Measurements from ENCODE around the gene LIN37.
"Not testable (repeated sequence)": the region's sequence is repeated elsewhere in the genome, so short reads cannot be mapped to it uniquely, and the experiment has no call there.

The LIN37 gene

DNA sequence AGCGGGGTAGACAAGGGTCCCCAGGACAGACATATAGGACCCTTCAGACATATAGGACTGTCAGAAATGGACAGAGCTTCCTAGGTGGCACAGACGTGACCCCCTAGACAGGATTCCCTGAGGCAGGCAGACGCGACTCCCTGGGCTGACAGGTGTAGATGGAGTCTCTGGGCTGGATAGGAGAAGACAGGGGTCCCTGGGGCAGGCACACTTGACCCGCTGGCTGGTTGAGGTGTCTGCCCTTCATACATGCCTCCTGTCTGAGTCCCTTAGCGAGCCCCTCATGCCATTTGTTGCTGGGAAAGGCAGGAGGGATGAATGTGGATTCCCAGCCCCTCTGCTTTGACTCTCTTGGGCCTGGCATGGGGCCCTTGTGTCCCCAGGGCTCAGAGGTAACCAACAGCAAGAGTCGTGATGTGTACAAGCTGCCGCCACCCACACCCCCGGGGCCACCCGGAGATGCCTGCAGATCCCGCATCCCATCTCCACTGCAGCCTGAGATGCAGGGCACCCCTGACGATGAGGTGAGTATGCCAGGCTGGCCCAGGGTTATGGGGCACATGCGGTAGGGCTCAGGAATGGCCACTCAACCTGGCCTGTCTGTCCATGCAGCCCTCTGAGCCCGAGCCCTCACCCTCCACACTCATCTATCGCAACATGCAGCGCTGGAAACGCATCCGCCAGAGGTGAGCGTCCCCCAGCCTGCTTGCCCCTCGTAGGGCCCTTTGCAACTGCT, 5.4 kb downstream of the LIN37 start:
- DNase-seq (ENCODE audit: low spot score) = no peak

DNA sequence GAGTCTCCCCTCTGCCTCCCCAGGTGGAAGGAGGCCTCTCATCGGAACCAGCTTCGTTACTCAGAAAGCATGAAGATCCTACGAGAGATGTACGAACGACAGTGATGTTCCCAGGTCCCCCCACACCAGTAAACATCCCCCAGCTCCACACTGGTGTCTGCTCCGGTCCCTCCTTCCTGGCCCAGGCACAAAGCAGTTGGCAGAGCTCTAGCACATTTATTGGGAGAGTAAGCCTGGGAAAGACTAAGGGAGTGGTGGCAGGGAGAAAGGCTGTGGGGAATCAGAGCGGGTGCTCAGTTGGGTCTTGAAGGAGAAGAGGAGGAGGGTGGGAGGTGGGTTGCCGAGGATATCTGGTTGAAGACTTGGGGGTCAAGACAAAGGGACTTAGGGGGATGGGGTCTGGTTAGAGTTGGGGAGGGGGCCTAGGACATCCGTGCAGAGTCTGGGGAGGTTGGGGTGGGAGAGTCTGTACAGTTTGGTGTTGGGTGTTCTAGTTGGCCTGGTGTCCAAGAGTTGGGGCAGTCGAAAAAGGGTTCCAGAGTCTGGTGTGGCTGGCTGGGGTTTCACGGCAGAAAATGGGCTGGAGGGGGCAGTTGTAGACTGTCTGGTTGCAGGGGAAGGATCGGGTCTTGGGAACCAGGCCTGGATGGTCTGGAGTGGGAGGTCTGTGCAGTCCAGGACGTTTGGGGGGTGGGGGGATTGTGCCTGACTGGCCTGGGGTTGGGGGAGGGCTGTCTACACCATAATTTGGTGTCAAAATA, 6.2 kb downstream of the LIN37 start:
- DNase-seq (ENCODE audit: low spot score) = no peak

GRCh38 chr19:35755131-35755549, 6.8 kb downstream of the LIN37 start:
- DNase-seq (ENCODE audit: low spot score) = no peak

GRCh38 chr19:35755550-35756376, 7.4 kb downstream of the LIN37 start:
- DNase-seq (ENCODE audit: low spot score) = no peak

- DNase-seq (ENCODE audit: low spot score) = no peak
Measured at GRCh38 chr19:35756377-35757230, 8.2 kb downstream of the LIN37 start, which contains the start of gene HSPB6. TSS of gene HSPB6 (minus strand) at chr19:35757029. CDS start at chr19:35757008, 21 bp downstream.

- DNase-seq (ENCODE audit: low spot score) = no peak
Measured at GRCh38 chr19:35757231-35757748, 8.9 kb downstream of the LIN37 start.

DNA sequence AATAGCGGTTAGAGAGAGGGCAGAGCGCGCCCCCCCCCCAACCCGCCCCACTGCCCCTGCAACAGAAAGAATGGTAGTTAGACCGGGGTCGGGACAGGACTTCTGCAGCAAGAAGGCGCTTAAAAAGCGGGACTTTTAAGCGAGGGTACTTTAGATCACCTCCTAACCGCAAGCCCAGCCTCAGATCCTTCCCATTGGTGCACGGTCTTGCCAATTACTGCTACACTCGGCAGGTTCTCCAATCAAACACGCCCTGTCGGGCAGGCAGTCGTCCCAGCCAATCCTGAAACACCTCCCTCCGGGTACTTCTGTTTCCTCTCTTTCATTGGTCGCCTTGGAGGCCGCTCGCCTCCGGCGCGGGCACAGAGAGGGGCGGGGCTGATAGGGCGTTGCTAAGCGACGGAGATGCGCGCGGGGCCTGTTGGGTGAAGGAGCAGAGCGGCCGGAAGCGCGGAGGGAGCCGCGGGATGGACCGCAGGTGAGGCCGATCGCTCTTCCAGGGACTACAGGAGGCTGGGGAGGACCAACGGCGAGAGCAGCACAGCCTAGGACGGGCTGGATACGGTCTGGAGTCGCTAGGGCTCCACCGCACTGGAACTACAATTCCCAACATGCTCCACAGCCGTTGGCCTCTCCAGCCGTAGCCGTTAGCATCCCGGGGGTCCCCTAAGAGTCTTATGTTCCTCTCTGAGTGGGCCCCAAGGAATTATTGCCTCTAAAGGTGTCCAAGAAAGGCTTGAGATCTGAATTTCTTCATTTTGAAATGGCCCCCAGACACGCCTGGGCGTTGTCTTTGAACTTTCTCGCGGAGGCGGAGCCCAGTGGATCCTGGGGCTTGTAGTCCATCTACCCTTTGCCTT, 9.6 kb downstream of the LIN37 start, which contains the start of gene PROSER3:
TSS of gene PROSER3 (plus strand) at position 428 of the 860 bp plus-strand sequence. CDS start at position 468, 40 bp downstream.
- peak; percentile 99 for DNase-seq (ENCODE audit: low spot score)

- no peak for DNase-seq (ENCODE audit: low spot score)
Measured at GRCh38 chr19:35759697-35760096, 11.3 kb downstream of the LIN37 start.

DNA sequence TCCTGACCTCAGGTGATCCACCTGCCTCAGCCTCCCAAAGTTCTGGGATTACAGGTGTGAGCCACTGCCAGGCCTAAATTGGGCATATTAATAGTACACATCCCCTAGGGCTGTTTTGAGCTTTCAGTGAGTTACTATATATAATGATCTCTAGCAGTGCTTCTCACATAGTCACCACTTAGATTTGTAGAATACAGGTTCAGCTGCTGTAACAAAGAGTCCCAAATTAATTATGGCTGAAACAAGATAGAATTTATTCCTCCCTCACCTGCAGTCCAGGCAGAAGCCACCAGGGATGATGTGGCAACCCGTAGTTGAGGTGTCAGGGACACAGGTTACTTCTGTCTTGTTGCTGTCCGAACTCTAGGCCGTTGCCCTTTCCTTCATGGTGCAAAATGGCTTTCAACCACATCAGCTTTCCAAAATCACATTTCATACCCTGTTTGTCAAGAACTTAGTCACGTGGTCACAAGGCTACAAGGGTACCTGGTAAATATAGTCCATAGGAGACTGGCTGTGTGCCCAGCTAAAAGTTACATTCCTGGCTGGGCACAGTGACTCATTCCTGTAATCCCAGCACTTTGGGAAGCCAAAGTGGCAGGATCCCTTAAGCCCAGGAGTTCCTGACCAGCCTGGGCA, 12.5 kb downstream of the LIN37 start:
- DNase-seq (ENCODE audit: low spot score) = no peak

GRCh38 chr19:35764432-35765315, 16.3 kb downstream of the LIN37 start:
- no peak for DNase-seq (ENCODE audit: low spot score)

DNA sequence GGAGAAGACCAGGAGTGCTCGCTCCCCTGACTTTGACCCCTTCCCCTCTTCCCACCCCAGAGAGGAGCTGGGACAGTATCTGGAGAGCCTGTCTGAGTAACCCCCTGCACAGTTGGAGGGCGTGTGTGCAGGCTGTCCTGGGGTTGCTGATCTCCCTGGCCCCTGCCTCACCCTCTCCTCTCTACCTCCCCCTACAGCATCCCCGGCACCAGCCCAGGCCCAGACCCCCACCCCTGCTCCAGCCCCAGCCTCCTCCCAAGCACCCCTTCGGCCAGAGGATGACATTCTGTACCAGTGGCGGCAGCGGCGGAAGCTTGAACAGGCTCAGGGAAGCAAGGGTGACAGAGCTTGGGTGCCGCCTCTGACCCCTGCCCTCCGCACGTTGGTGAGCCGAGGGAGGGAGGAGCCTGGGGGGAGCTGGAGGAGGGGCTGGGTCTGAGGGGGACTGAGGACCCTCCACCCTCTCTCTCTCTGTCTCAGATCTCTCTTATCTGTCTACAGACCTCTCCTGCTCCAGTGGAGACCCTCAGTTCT, 18.3 kb downstream of the LIN37 start:
- DNase-seq (ENCODE audit: low spot score) = no peak

DNA sequence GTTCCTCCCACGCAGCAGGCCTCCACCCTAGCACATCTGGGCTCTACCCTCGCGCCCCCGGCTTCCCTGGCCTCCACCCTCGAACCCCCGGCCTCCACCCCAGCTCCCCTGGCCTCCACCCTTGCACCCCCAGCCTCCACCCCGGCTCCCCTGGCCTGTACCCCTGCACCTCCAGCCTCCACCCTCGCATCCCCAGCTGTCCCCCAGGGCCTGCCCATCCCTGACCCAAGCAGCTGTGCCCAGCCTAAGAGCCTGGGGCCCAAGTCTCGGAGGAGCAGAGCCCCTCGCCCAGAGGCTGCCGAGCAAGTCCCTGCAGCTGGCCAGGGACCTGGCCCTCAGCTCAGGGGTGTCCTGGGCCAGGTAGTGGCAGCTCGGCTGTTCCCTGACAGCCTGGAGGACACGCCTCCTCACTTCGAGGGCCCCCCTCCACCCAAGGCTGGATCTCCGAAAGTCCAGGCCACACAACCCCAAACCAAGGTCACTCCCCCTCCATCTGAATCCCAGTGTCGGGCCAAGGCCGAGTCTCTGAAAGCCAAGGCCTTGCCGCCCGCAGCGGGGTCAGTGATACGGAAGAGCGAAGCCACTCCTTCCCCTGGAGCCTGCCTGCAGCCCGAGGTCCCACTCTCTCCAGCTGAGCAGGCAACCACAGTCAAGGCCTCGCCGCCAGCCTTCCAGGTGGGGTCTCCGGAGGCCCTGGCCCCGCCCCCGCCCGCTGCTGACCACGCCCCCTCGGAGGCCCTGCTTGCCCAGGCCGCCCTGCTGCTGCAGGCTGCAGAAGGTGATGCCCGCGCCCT, 19.1 kb downstream of the LIN37 start:
- DNase-seq (ENCODE audit: low spot score) = no peak

- no peak for DNase-seq (ENCODE audit: low spot score)
Measured at GRCh38 chr19:35768082-35768421, 19.7 kb downstream of the LIN37 start.

DNA sequence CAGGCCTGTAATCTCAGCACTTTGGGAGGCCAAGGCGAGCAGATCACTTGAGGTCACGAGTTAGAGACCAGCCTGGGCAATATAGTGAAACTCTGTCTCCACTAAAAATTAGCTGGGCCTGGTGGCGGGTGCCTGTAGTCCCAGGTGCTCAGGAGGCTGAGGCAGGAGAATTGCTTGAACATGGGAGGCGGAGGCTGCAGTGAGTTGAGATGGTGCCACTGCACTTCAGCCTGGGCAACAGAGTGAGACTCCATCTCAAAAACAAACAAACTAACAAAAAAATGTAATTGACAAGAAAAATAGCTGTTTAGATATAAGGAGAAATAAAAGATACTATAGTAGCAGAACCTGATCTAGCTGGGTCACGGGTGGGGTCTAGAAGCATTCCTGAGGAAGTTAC, 24.0 kb downstream of the LIN37 start:
- DNase-seq (ENCODE audit: low spot score) = not testable (repeated sequence)

DNA sequence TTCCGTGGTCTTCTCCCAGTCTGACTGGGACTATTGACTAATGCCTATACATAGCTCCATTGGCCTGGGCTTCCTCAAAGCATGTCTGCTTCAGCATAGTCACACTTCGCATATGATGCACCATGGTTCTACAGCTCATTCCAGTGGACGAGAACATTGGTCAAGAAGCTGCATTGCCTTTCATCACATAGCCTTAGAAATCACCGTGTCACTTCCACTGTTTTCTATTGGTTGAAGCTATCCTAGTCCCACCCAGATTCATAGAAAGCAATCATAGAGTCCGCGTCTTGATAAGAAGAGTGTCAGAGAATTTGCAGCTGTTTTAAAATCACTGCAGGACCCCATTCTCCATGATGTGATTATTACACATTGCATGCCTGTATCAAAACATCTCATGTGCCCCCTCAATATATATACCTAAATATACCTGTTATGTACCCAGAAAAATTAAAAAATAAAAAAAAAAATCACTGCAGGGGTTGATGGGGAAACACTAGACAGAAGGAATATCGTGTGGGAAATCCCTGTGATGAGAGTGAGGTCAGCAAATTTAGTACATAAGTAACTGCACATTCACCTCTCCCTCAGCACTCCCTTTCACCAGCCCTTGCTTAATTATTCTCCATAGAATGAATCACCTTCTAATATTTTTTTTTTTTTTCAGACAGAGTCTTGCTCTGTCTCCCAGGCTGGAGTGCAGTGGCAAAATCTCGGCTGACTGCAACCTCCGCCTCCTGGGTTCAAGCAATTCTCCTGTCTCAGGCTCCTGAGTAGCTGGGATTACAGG, 24.8 kb downstream of the LIN37 start:
- no peak for DNase-seq (ENCODE audit: low spot score)

- DNase-seq (ENCODE audit: low spot score) = no peak
Measured at GRCh38 chr19:35774274-35775045, 26.1 kb downstream of the LIN37 start.

All from globus pallidus (tissue), 1 donor.